Activated CD8-positive, alpha-beta memory T cell treated with anti-CD3 and anti-CD28 coated beads for 1 hour (primary cell): ENCODE data around the gene TOPAZ1.
"Not testable (repeated sequence)": the region's sequence is repeated elsewhere in the genome, so short reads cannot be mapped to it uniquely, and the experiment has no call there.

Source experiments
- DNase-seq, 2 donors: peaks; one replicate each; pipeline ENCODE4 v3.0.0-alpha.2; 2020; ENCODE audit warnings: low read depth in 1 of 2; ENCODE audit errors: extremely low read depth in 1 of 2

The TOPAZ1 gene

GRCh38 chr3:44326515-44326914 lies 84.8 kb downstream of the TOPAZ1 start:
- DNase-seq = no peak

DNA sequence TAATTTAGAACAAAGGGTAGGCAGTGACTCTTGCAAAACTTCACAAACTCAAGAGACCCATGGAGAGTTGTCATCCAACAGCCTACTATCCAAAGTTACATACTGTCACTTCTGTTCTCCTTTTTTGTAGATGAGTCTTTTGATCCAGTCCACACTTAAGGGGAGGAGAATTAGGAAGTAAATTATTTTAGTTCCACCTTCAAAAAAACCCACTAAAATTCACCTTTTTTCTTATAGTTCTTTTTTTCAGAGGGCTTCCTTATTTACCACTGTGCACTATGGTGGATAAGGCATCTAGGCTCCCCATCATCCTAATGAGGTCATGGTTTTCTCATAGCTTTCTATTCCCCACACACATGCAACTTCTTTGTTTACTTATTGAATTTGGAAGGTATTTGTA lies 88.3 kb downstream of the TOPAZ1 start:
- no peak for DNase-seq

DNA sequence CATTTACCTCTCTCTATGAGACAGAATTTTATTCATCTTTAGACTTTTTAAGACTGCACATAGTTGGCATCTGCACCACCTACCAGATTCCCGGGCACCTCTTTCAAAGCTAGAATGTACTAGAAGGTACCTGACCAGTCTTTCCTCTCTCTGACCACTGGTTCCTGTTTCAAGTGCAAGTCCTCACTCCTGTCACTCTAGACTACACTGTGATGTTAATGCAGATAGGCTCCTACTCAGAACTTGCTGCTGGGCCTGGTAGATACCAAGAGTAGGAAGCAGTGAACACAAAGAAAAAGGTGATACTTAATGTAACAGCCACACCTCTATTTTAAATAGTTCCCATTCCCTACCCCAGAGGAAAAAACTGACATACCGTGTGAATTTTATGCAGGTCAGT lies 88.8 kb downstream of the TOPAZ1 start:
- no peak for DNase-seq

- no peak for DNase-seq
Observed at GRCh38 chr3:44334326-44334725, 92.6 kb downstream of the TOPAZ1 start.

DNA sequence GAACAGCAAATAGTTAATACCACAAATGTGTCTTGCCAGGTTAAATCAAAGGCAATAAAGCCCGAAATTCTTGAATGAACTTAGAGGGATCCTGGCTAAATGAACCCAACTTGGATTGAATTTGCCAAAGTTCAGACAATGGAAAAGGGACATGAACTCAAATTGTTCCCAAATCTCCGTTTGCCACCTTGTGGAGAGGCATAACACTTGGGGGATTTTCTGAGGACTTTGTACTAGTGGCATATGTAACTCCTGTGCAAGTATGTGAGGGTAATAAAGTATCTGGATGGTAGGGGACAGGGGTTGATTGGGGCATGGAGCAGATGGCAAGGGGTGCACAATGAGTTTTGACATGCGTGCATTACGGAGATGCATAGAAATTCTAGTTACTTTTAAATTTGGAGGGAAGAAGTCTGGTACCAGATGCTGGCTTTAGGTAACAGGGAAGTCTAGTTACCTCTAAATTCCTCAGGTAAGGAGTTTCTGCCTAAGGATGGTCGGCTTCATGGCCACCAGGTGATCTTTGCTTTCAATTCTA lies 95.6 kb downstream of the TOPAZ1 start:
- no peak for DNase-seq

DNA sequence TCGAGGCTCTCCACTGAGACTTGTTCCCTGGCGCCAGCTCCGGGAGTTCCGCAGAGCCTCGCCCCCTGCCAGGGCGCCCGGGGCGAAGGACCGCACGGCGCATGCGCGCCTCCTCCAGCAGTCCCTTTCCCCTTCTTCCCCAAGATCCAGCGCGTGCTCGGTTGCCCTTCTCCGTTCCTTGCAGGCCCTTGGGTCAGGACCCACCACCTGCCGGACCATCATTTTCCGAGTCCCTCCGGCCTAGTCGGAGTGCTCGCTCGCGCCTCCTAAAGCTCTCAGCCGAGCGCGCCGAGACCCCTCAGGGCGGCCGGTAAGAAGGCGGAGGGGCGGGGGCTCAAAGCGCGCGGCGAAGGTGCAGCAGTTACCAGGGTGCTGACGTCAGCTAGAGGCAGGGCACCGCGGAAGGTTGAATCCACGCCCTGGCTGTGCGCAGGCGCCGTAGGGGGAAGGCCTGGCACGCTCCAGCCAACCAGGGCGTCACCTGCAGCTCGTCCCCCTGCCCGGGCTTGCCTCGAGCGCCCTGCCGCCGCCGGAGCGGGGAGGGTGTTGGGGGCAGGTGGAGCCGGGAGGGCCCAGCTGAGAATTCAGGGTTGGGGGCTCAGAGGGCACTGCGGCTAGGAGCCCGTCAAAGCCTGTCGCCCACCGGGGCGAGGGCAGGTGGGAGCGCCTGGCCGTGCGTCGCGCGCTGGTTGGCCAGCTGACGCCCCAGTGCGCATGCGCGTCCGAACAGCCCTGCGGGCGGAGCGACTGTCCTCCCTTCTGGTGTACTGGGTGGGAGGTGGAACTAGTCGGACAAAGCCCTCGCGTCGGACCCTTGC lies 96.5 kb downstream of the TOPAZ1 start, which contains the start of gene TCAIM:
Gene TCAIM (plus strand): TSS at position 757 of the 818 bp plus-strand sequence. CDS start 16,017 bp downstream, outside the sequence.
- peak; percentile 97 to 98 for DNase-seq

DNA sequence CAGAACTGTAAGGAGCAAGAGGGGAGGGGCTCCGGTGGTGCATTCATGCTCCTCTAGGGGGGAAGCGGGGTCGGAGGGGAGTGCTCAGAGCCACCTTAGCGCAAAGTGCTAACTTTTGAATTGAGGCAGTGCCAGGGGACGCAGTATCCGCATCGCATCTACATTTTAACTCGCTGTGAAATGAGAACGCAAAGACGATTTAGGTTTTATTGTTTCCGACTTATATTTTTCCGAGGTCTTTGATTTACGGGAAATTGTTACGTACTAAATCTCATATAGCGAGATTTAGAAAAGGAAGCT lies 97.1 kb downstream of the TOPAZ1 start:
- DNase-seq = no peak

GRCh38 chr3:44339181-44340057 lies 97.7 kb downstream of the TOPAZ1 start:
- DNase-seq = no peak

GRCh38 chr3:44340058-44340395 lies 98.3 kb downstream of the TOPAZ1 start:
- no peak for DNase-seq

DNA sequence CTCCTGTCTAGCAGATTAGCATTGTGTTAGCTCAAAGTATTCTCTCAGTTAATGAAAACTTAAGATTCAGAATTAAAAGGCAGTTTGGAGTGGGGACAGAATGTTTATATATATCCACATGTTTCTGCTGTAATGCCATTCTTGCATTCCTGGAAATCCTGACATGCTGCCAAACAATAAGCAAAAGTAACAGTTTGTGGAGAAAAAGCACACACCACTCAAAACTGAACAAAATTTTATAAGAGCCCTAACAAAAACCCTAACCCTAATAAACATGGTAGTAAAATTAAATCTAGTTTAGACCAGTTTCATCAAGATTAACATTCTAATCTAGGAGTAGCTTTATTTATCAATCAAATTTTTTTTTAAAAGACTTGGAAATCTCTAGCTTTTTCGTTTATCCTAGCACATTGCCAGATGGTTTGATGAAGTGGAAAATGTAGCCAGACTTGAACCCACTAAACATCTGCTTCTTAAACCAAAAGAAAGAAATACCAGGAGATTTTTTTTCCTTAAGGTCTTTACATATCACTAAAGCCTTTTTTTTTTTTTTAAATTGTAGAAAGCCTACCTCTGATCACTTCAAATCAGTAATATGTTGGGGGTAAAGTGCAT lies 100.6 kb downstream of the TOPAZ1 start:
- no peak for DNase-seq

- no peak for DNase-seq
Observed at GRCh38 chr3:44343421-44343820, 101.7 kb downstream of the TOPAZ1 start.

DNA sequence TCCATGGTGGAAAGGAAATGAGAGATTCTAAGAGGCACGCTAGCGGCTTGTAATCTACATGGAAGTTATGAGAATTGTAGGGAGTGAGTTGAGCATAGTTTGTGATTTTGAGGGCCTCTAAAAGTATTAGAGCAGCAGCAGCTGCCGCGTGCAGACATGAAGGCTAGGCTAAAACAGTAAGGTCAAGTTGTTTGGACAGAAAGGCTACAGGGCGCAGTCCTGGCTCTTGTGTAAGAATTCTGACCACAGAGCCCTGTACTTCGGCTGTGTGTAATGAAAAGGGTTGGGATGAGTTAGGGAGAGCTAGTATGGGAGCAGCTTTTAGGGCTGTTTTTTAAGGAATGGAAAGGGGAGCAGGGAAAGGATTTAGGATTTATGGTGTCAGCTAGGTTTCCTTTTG lies 104.9 kb downstream of the TOPAZ1 start:
- not testable (repeated sequence) for DNase-seq

GRCh38 chr3:44348993-44349392 lies 107.3 kb downstream of the TOPAZ1 start:
- no peak for DNase-seq

DNA sequence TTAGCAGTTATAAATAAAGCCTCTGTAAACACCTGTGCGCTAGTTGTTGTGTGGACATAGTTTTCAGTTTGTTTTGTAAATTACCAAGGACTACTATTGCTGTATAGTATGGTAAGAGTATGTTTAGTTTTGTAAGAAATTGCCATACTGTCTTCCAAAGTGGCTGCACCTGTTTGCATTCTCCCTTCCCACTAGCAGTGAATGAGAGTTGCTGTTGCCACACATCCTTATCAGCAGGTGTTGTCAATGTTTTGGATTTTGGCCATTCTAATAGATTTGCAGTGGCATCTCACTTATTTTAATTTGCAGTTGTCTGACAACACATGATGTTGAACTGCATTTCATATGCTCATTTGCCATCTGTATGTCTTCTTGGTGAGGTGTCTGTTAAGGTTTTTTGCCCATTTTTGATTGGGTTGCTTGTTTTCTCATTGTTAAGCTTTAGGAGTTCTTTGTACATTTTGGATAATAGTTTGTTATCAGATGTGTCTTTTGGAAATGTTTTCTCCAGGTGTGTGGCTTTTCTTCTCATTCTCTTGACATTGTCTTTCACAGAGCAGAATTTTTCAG lies 111.8 kb downstream of the TOPAZ1 start:
- DNase-seq = no peak

GRCh38 chr3:44355362-44356033 lies 113.8 kb downstream of the TOPAZ1 start:
- DNase-seq = no peak

DNA sequence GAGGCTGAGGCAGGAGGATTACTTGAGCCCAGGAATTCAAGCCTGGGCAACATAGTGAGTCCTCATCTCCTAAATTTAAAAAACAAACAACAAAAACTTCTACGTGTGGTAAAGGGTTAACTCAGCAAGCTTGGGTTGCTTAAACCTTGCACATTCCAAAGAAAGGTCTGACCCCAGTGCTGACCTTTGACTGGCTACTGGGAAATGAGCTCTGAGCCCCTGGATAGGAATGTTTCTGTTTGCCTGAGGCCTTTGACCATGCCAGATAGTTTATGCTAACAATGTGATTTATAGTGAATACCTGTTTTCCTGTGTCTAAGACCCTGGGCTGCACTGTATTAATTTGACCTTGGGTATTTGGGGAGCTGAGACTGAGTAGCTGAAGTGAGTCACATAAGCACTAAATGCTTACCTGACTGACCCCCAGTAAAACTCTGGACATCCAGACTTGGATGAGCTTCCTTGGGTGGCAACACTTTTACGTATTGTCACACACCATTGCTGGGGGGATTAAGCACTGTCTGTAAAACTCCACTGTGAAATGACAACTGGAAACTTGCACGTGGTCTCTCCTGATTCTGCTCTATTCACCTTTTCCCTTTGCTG lies 117.6 kb downstream of the TOPAZ1 start:
- DNase-seq = no peak

GRCh38 chr3:44363591-44363990 lies 121.9 kb downstream of the TOPAZ1 start:
- DNase-seq = no peak

- DNase-seq = no peak
Observed at GRCh38 chr3:44365952-44366351, 124.3 kb downstream of the TOPAZ1 start.

DNA sequence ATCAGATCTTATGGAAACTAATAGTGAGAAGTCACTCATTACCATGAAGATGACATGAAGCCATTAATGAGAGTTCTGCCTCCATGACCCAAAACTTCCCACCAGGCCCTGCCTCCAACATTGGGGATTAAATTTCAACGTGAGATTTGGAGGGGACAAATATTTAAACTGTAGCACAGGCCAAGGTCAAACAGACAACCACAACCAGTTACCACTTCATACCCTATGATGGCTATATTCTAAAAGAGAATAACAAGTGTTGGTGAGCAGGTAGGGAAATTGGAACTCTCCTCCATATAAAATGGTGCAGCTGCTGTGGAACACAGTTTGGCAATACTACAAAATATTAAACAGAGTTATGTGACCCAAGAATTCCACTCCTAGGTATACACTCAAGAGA lies 133.8 kb downstream of the TOPAZ1 start:
- DNase-seq = no peak
